Measurements from ENCODE around the gene DAP. TPM values are rescaled to one million over a fixed set of nuclear protein-coding genes. Genes with fewer than 3 reads are reported as not detected.

DAP gene
- total and polyA plus RNA-seq, 2 of the 4 experiments (the other 2 are of a cell fraction) = 49.6 to 189 TPM

GRCh38 chr5:10744681-10745080, 16.4 kb downstream of the DAP start:
- H3K4me1 ChIP-seq (ENCODE audit: control insufficient read depth, insufficient read depth, low read length) = 0 out of 2 replicates have a peak, but pooled peaks cover 3% of the 10 kb centered on the region
- H3K27me3 ChIP-seq (ENCODE audit: control insufficient read depth, insufficient read depth, low read length) = no peaks in the 10 kb centered on the region
- peaks cover 11% of the 10 kb centered on the region for H3K9me1 ChIP-seq (ENCODE audit: insufficient read depth, low read length)
- H3K9ac ChIP-seq (ENCODE audit: low read depth, low read length) = no peak overlapping the region
- peak overlapping the region; percentile 28 for H2BK5ac ChIP-seq (ENCODE audit: low read depth, low read length, poor library complexity, severe bottlenecking)
- no peak overlapping the region for H2BK20ac ChIP-seq (ENCODE audit: low read depth, low read length)
- dilution Hi-C loops (cut with HindIII; ENCODE audit: low sequenced_read_pairs, unreplicated experiment) = no loop called here
- WGBS, 2 experiments (ENCODE audit: extremely low coverage in 2 of 2, insufficient read length in 1 of 2) = 92% methylated on average over 2 of the region's 8 CpGs; no CpG with 5 or more reads in 1 of the 2 experiments
- H2AFZ ChIP-seq (replicated peaks; ENCODE audit: low read length, poor library complexity) = no peak overlapping the region
- intact Hi-C loops (cut with micrococcal nuclease) = loop anchor here (5.0 kb wide), 1 partner anchor 723 kb away; no protein-coding TSS in a partner anchor
- no peak overlapping the region for H4K8ac ChIP-seq (ENCODE audit: low read depth in 2 of 2, low read length in 2 of 2)
- no peak overlapping the region for H2BK15ac ChIP-seq (ENCODE audit: low read depth, low read length)
- TF ChIP-seq MXI1 (IDR thresholded peaks at IDR 0.05; ENCODE audit: borderline replicate concordance, low read depth, low read length) (no peak), ELK1 (IDR thresholded peaks at IDR 0.05; ENCODE audit: borderline replicate concordance, low read depth, low read length) (no peak), FOS (IDR thresholded peaks at IDR 0.05; ENCODE audit: low read depth, low read length) (no peak), MAZ (IDR thresholded peaks at IDR 0.05; ENCODE audit: borderline replicate concordance, low read depth, low read length) (no peak)
- no peak overlapping the region for H3K27ac ChIP-seq (ENCODE audit: insufficient read depth, low read length)
- in situ Hi-C loops (cut with MboI; ENCODE audit: low sequenced_read_pairs) = no loop called here
- DNase-seq (no peak), ATAC-seq (ENCODE audit: low read depth) (no peak; the same call in 1 of the 2 replicates)
- no peak overlapping the region for H3K56ac ChIP-seq (ENCODE audit: extremely low read depth, insufficient read depth, low read length)
- no peak overlapping the region for H3K4me3 ChIP-seq (ENCODE audit: insufficient read depth, low read depth, low read length)
- H3K79me1 ChIP-seq (ENCODE audit: low read depth in 1 of 2, low read length in 2 of 2) = peaks cover 34 to 85% of the 10 kb centered on the region in 2 experiments
- H4K91ac ChIP-seq (ENCODE audit: insufficient read depth, low read depth, low read length) = no peak overlapping the region
- BruUV-seq (replicated peaks) = no TSS peak
- no peak overlapping the region for H2BK120ac ChIP-seq (ENCODE audit: low read depth, low read length)
- no peak overlapping the region for H3K4ac ChIP-seq (ENCODE audit: low read depth, low read length)
- H3K23ac ChIP-seq (ENCODE audit: low read depth, low read length) = no peak overlapping the region
- H3K4me2 ChIP-seq (ENCODE audit: low read depth, low read length) = no peak overlapping the region
- no peak overlapping the region for H3K14ac ChIP-seq (replicated peaks; ENCODE audit: low read depth, low read length)
- H4K20me1 ChIP-seq (ENCODE audit: insufficient read depth, low read length) = peaks cover 51% of the 10 kb centered on the region
- H3K36me3 ChIP-seq (ENCODE audit: control insufficient read depth, insufficient read depth, low read length) = peaks cover 46% of the 10 kb centered on the region
- ChIA-PET CTCF (no interaction called here), POLR2A (ENCODE audit: unreplicated experiment) (no interaction called here)
- H3K9me3 ChIP-seq (ENCODE audit: control insufficient read depth, insufficient read depth, low read length) = peaks cover 4% of the 10 kb centered on the region; the same call in 1 of the 2 replicates
- H2AK5ac ChIP-seq (ENCODE audit: low read depth, low read length) = no peak overlapping the region
- no peak overlapping the region for H3K18ac ChIP-seq (ENCODE audit: low read depth, low read length)
- H4K5ac ChIP-seq (ENCODE audit: low read depth, low read length) = no peak overlapping the region
- no peak overlapping the region for H2AK9ac ChIP-seq (replicated peaks; ENCODE audit: low read depth, low read length, poor library complexity)
